ENCODE data around the gene MEX3B. TPM values are rescaled to one million over a fixed set of nuclear protein-coding genes. Genes with fewer than 3 reads are reported as not detected.
"Not testable (repeated sequence)": the region's sequence is repeated elsewhere in the genome, so short reads cannot be mapped to it uniquely, and the experiment has no call there.

Gene MEX3B
- polyA plus RNA-seq, 1 of the 3 experiments (the other 2 are of a cell fraction), result 9.3 TPM

DNA sequence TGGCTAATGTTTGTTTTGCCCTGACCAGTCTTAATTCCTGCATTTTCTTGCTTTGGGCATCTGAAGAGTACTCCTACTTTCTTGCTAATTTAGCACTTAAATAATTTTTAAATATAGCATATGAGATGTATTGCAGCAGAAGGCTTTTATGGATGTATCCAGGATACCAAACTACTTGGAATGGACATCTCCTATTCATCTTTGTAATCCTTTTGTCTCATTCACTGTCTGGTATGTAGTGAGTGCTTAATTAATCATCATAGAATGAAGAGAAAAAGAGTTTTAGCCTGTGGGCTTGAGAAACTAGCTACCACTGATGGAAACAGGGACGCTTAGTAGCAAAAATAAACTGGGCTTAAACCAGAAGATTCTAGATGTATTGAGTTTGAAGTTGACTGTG is 40.6 kb downstream of the MEX3B start (continued):
- no peak for TF ChIP-seq CHD2 (IDR thresholded peaks at IDR 0.05; ENCODE audit: low read length, partially characterized antibody)

DNA sequence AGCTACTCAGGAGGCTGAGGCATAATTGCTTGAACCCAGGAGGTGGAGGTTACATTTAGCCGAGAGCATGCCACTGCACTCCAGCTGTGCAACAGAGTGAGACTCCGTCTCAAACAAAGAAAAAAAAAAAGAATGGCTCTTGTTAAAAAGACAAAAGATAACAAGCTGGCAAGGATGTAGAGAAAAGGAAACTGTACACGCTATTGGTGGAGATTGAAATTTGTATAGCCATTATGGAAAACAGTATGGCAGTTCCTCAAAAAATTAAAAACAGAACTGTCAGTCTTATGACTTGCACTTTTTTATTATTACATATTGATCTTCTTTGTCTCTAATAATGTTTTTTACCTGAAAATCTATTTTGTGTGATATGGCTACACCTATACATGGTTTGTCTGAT is 41.9 kb downstream of the MEX3B start:
- 61% methylated on average over 3 of the region's 3 CpGs for WGBS (ENCODE audit: low lambda C conversion rate)
- no peaks in the 10 kb centered on the region for H3F3A ChIP-seq (replicated peaks; ENCODE audit: insufficient read depth)
- H3K4me1 ChIP-seq (ENCODE audit: control insufficient read depth in 1 of 2, insufficient read depth in 2 of 2, low read depth in 1 of 2, low read length in 1 of 2), result no peaks in the 10 kb centered on the region
- TF ChIP-seq TAF1 (IDR thresholded peaks at IDR 0.05; ENCODE audit: borderline replicate concordance, low read depth, low read length) (no peak), NRF1 (IDR thresholded peaks at IDR 0.05; ENCODE audit: low read depth, low read length) (no peak), EZH2phosphoT487 (IDR thresholded peaks at IDR 0.05; ENCODE audit: borderline replicate concordance, low read depth) (no peak), GATA2 (CRISPR knock-in tag; IDR thresholded peaks at IDR 0.05) (no peak), RAD21 (IDR thresholded peaks at IDR 0.05; ENCODE audit: low read length) (no peak), ELF1 (IDR thresholded peaks at IDR 0.05) (no peak), MEF2A (IDR thresholded peaks at IDR 0.05; ENCODE audit: borderline replicate concordance, low read depth) (no peak), CTCF (IDR thresholded peaks at IDR 0.05) (no peak), GABPA (IDR thresholded peaks at IDR 0.05; ENCODE audit: low read depth) (no peak), RFX5 (IDR thresholded peaks at IDR 0.05; ENCODE audit: low read length) (no peak), IRF3 (IDR thresholded peaks at IDR 0.05; ENCODE audit: low read depth, low read length) (no peak), TEAD4 (IDR thresholded peaks at IDR 0.05; ENCODE audit: borderline replicate concordance, insufficient read depth) (no peak), MXI1 (IDR thresholded peaks at IDR 0.05; ENCODE audit: low read depth, low read length) (no peak), CHD2 (IDR thresholded peaks at IDR 0.05; ENCODE audit: low read length, partially characterized antibody) (no peak), TCF12 (IDR thresholded peaks at IDR 0.05) (no peak), POLR2AphosphoS5 (IDR thresholded peaks at IDR 0.05; ENCODE audit: low read depth, low read length) (no peak), FOXJ3 (CRISPR knock-in tag; IDR thresholded peaks at IDR 0.05) (no peak)
- TF ChIP-seq, protein P1, sequence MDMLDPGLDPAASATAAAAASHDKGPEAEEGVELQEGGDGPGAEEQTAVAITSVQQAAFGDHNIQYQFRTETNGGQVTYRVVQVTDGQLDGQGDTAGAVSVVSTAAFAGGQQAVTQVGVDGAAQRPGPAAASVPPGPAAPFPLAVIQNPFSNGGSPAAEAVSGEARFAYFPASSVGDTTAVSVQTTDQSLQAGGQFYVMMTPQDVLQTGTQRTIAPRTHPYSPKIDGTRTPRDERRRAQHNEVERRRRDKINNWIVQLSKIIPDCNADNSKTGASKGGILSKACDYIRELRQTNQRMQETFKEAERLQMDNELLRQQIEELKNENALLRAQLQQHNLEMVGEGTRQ (IDR thresholded peaks at IDR 0.05; ENCODE audit: borderline replicate concordance, low read depth, low read length), result no peak
- no peak overlapping the region for H2AFZ ChIP-seq (ENCODE audit: low read depth)
- H4K20me1 ChIP-seq (ENCODE audit: insufficient read depth), result no peaks in the 10 kb centered on the region
- ChIA-PET CTCF (no interaction called here), POLR2A (no interaction called here)
- H3K27ac ChIP-seq (ENCODE audit: low read depth in 2 of 2, low read length in 1 of 2), result no peak overlapping the region
- H3K4me2 ChIP-seq, result no peak overlapping the region
- H3K4me3 ChIP-seq (ENCODE audit: low read depth in 2 of 2, low read length in 1 of 2), result no peak overlapping the region
- no peaks in the 10 kb centered on the region for H3K9me3 ChIP-seq
- no peak for DNase-seq
- H3K27me3 ChIP-seq (ENCODE audit: insufficient read depth), result no peaks in the 10 kb centered on the region
- H3K9me2 ChIP-seq, result no peaks in the 10 kb centered on the region
- H3K9ac ChIP-seq, result no peak overlapping the region
- H3K79me2 ChIP-seq (ENCODE audit: insufficient read depth), result no peaks in the 10 kb centered on the region
- no peaks in the 10 kb centered on the region for H3K36me3 ChIP-seq (replicated peaks in 1 of 2; ENCODE audit: control insufficient read depth in 1 of 2, insufficient read depth in 2 of 2, low read length in 1 of 2)

- DNase-seq; H3K36me3 ChIP-seq (replicated peaks in 1 of 2; ENCODE audit: control insufficient read depth in 1 of 2, insufficient read depth in 2 of 2, low read length in 1 of 2); H3K9ac ChIP-seq; H3K9me3 ChIP-seq; H3K4me3 ChIP-seq (ENCODE audit: low read depth in 2 of 2, low read length in 1 of 2); H3K27ac ChIP-seq (ENCODE audit: low read depth in 2 of 2, low read length in 1 of 2); H3K27me3 ChIP-seq (ENCODE audit: insufficient read depth); H2AFZ ChIP-seq (ENCODE audit: low read depth); H3F3A ChIP-seq (replicated peaks; ENCODE audit: insufficient read depth); H4K20me1 ChIP-seq (ENCODE audit: insufficient read depth); POLR2A ChIA-PET; H3K4me1 ChIP-seq (ENCODE audit: control insufficient read depth in 1 of 2, insufficient read depth in 2 of 2, low read depth in 1 of 2, low read length in 1 of 2); CTCF ChIA-PET; H3K9me2 ChIP-seq; H3K4me2 ChIP-seq; H3K79me2 ChIP-seq (ENCODE audit: insufficient read depth): not testable (repeated sequence)
- 81% methylated on average over 22 of the region's 22 CpGs for WGBS (ENCODE audit: low lambda C conversion rate)
These were observed 50.7 kb downstream of the MEX3B start for GRCh38 chr15:81995081-81995480.
